ENCODE results near the gene ANO8. TPM values are rescaled to one million over a fixed set of nuclear protein-coding genes. Genes with fewer than 3 reads are reported as not detected.

Gene ANO8
- total and polyA plus RNA-seq, 2 of the 13 experiments (the other 11 are each of a cell fraction or from before 2014, with no cell fraction given): 1.8 to 3.5 TPM

DNA sequence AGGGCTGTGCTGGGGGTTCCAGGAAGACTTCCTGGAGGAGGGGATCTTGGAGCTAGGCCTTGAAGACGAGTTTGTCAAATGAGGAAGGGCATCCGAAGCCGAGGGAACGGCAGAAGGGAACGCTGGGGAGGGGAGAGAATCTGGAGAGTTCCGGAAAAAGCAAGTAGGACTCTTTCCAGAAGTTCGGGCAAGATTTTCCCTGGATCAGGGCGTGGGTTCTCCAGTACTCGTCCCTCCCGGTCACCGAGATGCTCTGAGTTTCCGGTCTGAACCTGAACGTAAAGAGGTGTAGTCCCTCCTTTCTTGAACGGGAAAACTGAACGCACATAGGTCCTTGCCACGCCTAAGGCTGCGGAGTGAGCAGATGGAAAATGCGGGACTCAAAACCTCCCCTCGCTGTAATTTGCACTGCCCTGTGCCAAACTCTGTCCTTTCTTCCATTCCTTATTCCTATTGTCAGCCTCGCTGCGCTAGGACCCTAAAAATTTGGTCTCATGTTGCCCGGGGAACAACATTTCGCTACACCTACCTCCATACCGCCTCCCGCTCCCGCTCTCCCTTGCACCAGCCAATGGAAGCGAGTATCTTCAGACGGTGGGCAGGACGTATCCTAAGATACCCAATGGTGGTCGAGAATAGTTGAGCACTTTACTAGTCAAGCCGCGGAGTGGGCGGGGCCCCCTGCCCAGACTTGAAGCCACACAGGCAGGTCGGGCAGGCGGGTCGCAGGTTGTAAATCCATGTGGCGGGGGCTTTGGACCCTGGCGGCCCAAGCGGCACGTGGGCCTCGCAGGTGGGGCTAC lies 2.4 kb upstream of the ANO8 start, which contains the start of gene GTPBP3 (continued):
- TF ChIP-seq NFAT5 (CRISPR knock-in tag; IDR thresholded peaks at IDR 0.05) (0 out of 2 replicates have a peak, but pooled peaks have one; percentile 46), ZHX2 (IDR thresholded peaks at IDR 0.05; ENCODE audit: low read depth) (peak; percentile 94), ZHX2 (CRISPR knock-in tag; IDR thresholded peaks at IDR 0.05; ENCODE audit: borderline replicate concordance) (no peak), ATAD3A (CRISPR knock-in tag; IDR thresholded peaks at IDR 0.05) (no peak), ZMYM4 (CRISPR knock-in tag; IDR thresholded peaks at IDR 0.05) (0 out of 2 replicates have a peak, but pooled peaks have one; percentile 12), GLI4 (CRISPR knock-in tag; IDR thresholded peaks at IDR 0.05; ENCODE audit: borderline replicate concordance) (0 out of 2 replicates have a peak, but pooled peaks have one; percentile 23), ZNF224 (CRISPR knock-in tag; IDR thresholded peaks at IDR 0.05) (no peak), ZNF30 (CRISPR knock-in tag; IDR thresholded peaks at IDR 0.05) (no peak), ZNF703 (CRISPR knock-in tag; IDR thresholded peaks at IDR 0.05; ENCODE audit: borderline replicate concordance) (no peak), EZH2 (conservative IDR thresholded peaks at IDR 0.05; ENCODE audit: low read depth, low read length) (no peak), JUND (CRISPR knock-in tag; IDR thresholded peaks at IDR 0.05) (no peak), SMYD3 (CRISPR knock-in tag; IDR thresholded peaks at IDR 0.05) (no peak), MYC (CRISPR knock-in tag; IDR thresholded peaks at IDR 0.05; ENCODE audit: borderline replicate concordance) (peak; percentile 95), ZSCAN9 (CRISPR knock-in tag; IDR thresholded peaks at IDR 0.05; ENCODE audit: borderline replicate concordance) (peak; percentile 64; the same call in 1 of the 2 replicates), ATF7 (IDR thresholded peaks at IDR 0.05) (no peak), ATF7 (CRISPR knock-in tag; IDR thresholded peaks at IDR 0.05) (no peak), ZFP82 (CRISPR knock-in tag; IDR thresholded peaks at IDR 0.05; ENCODE audit: borderline replicate concordance) (no peak), TBP (CRISPR knock-in tag; IDR thresholded peaks at IDR 0.05) (no peak)
